Hematopoietic multipotent progenitor cell treated with erythropoietin and hydrocortisone succinate and interleukin-3 and kit ligand, for 8 days (in vitro differentiated cells): ENCODE results near the gene CNOT1.
"Not testable (repeated sequence)": the region's sequence is repeated elsewhere in the genome, so short reads cannot be mapped to it uniquely, and the experiment has no call there.

Experiments used
- DNase-seq: peaks from one replicate; pipeline ENCODE4 v3.0.0-alpha.2; 2015

CNOT1 gene

DNA sequence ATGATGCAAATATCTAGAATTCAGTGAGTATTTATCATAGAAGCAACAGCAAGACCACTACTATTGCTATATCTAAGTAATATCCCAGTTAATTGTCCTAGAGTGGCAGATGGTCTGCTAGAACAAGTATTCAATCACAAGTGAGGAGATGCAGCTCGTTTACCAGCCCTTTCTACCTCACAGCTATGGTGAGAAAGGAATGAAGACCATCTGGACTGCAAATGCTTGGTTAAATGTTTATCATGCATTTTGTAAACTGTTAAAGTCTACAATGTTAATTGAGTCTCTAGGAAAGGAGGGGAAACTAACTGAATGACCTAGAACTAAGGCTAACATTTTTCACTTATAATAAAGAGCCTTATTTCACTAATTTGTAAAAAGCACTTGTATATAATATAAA is 52.5 kb downstream of the CNOT1 start:
- no peak for DNase-seq

- DNase-seq = no peak
Measured at GRCh38 chr16:58574895-58575294, 54.7 kb downstream of the CNOT1 start.

DNA sequence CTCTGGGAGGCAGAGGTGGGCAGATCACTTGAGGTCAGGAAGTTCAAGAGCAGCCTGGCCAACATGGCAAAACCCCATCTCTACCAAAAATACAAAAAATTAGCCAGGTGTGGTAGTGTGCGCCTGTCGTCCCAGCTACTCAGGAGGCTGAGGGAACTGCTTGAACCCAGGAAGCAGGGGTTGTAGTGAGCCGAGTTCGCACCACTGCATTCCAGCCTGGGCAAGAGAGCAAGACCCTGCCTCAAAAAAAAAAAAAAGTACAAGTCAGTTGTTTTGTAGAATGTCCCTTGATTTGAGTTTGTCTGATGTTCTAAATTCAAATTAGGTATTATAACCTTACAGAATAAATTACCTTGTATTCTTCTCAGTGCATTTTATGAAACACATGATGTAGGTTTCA is 63.9 kb downstream of the CNOT1 start:
- not testable (repeated sequence) for DNase-seq

- no peak for DNase-seq
Measured at GRCh38 chr16:58563775-58564174, 65.9 kb downstream of the CNOT1 start.

DNA sequence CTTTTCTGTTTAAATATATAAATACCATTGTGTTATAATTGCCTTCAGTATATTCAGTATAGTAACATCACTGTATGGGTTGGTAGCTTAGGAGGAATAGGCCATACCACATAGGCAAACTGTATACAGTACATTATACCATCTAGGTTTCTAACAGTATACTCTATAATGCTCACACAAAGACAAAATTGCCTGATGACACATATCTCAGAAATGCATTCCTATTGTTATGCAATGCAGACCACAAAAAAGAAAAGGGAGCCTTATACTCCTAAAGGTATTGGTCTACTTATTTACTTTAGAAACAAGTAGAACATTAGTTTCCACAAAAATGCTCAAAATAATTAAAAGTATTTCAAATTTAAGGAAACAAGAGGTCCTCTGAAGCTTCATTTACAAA is 66.4 kb downstream of the CNOT1 start:
- no peak for DNase-seq

DNA sequence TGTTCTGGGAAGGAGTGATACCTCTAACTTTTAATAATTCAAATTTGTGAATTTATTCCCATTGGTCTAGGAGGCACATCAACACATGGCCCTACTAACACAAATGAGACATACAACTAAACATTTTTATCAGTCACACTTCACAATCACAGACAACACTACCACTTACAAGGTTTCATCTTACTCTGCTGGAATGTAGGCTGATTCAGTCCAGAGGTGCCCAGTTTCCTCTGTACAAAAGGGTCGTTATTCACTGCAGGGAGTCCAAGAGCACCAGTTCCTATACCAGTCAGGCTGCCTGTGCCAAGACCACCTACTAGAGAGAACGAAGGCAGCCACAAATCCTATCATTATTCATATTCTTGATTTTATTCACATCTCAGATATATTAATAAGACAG is 72.9 kb downstream of the CNOT1 start:
- no peak for DNase-seq

DNA sequence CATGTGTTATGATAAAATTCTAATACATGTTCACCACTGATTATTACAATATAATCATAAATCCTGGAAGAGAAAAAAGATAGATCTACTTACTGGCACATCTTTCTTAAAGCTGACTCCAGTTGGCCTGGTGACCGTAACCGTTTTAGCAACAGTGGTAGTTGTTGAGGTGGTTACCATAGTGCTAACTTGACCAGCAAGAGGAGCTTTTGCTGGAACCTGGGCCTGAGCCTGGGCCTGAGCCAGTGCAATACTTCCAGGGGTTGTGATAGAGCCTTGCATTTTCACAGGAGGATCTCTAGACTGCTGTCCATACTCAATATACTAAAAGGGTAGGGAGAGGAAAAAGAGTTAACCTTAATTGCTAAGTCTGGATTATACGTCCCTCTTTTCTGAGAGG is 78.1 kb downstream of the CNOT1 start:
- DNase-seq = no peak

- DNase-seq = no peak
Measured at GRCh38 chr16:58548378-58548777, 81.2 kb downstream of the CNOT1 start.

- no peak for DNase-seq
Measured at GRCh38 chr16:58543685-58544084, 85.9 kb downstream of the CNOT1 start.

DNA sequence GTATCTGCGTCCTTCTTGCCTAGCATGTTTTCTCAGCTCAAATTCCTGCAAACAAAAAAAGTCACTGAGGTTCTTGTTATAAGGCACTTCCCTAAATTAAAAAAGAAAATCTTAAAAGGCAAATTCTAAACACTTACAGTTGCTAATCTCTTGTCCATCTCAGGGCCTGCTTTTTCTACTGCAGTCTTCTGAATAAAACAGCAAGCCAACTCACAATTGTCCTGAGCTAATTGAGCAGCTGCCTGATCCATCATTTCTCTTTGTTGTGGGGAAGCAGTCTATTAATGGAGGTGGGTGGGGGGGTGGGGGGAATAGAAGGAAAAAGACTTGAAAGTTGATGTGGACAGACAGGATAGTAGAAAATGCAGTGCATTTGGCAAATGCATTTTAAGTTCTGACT is 87.3 kb downstream of the CNOT1 start:
- DNase-seq = no peak

- DNase-seq = no peak
Measured at GRCh38 chr16:58541711-58542110, 87.9 kb downstream of the CNOT1 start.

GRCh38 chr16:58537124-58537906 is 92.3 kb downstream of the CNOT1 start:
- no peak for DNase-seq

DNA sequence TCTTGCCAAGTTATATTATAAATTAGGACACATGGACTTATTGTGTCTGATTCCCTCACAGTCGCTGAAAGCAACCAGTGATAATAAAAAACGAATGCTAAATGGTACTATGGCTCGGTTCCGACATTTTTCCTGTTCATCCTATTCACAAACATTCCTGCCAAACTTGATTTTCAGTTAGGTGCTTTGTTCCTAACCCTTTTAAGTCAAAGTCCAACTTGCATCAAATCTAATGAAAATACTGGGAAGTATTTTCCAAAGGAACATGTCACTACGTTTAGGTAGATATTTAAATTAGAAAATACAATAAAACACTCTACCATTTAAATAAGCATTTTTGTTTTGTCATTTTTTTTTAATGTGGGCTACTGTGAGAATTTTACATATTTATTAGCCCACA is 93.3 kb downstream of the CNOT1 start:
- DNase-seq = no peak

GRCh38 chr16:58535100-58535499 is 94.5 kb downstream of the CNOT1 start:
- DNase-seq = peak; percentile 4

- DNase-seq = no peak
Measured at GRCh38 chr16:58533751-58534470, 95.7 kb downstream of the CNOT1 start.

- DNase-seq = no peak
Measured at GRCh38 chr16:58532414-58532813, 97.2 kb downstream of the CNOT1 start.

- no peak for DNase-seq
Measured at GRCh38 chr16:58530179-58530578, 99.4 kb downstream of the CNOT1 start.

DNA sequence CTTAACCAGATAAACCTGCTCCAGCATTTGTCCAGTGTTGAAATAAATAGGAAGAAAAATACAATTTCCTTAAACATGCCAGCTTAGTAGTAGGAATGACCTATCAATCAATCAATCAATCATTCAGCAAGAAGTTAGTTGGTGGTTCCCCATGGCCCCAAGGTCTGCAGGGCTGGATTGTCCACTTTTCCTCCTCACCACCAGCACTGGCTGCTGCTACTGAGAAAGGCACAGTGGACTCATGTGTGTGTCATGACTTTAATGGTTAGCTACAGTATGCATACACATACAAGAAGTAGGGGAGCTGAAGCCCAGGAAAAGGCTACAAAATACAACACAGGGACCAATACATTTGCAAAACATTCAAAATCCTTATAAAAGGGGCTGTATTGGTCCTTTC is 109.9 kb downstream of the CNOT1 start:
- DNase-seq = no peak

GRCh38 chr16:58518980-58519368 is 110.7 kb downstream of the CNOT1 start:
- no peak for DNase-seq

GRCh38 chr16:58518083-58518979 is 111.3 kb downstream of the CNOT1 start:
- DNase-seq = no peak

GRCh38 chr16:58516768-58517107 is 112.9 kb downstream of the CNOT1 start:
- no peak for DNase-seq

GRCh38 chr16:58515871-58516767 is 113.5 kb downstream of the CNOT1 start:
- DNase-seq = peak; percentile 27
